Mesendoderm (in vitro differentiated cells): Measurements from ENCODE around the gene RALGPS1.
"Not testable (repeated sequence)": the region's sequence is repeated elsewhere in the genome, so short reads cannot be mapped to it uniquely, and the experiment has no call there.

Source experiments
- DNase-seq: peaks from one replicate; pipeline ENCODE4 v3.0.0; 2013
- H2AK5ac ChIP-seq: 2 replicates; pipeline ENCODE4 v1.6.1; 2013; ENCODE audit warnings: low read length, inconsistent platforms
- H2BK120ac ChIP-seq: 2 replicates; pipeline ENCODE4 v1.6.1; 2013; ENCODE audit warnings: low read depth, mild to moderate bottlenecking, low read length, moderate library complexity, mixed read lengths
- H2BK15ac ChIP-seq: replicated peaks from 2 replicates; pipeline ENCODE4 v1.6.1; 2013; ENCODE audit warnings: low read depth, mild to moderate bottlenecking, moderate library complexity
- H2BK5ac ChIP-seq: 2 replicates; pipeline ENCODE4 v1.6.1; 2013; ENCODE audit warnings: low read length, inconsistent platforms
- H3K18ac ChIP-seq: 2 replicates; pipeline ENCODE4 v1.6.1; 2013; ENCODE audit warnings: mild to moderate bottlenecking, low read length, mixed read lengths
- H3K23ac ChIP-seq: one replicate; pipeline ENCODE4 v1.6.1; 2013; ENCODE audit warnings: low read length
- H3K27ac ChIP-seq: 2 replicates; pipeline ENCODE4 v1.5.1; 2013; ENCODE audit warnings: low read depth, mild to moderate bottlenecking, inconsistent platforms, low read length, moderate library complexity
- H3K27me3 ChIP-seq: 2 replicates; pipeline ENCODE4 v1.6.1; 2013; ENCODE audit warnings: low read length, control low read depth, mild to moderate bottlenecking, inconsistent platforms; ENCODE audit not compliant: insufficient read depth, poor library complexity
- H3K36me3 ChIP-seq: 2 replicates; pipeline ENCODE4 v1.6.1; 2013; ENCODE audit warnings: low read length, inconsistent platforms; ENCODE audit not compliant: control insufficient read depth, insufficient read depth
- H3K4ac ChIP-seq: one replicate; pipeline ENCODE4 v1.6.1; 2013; ENCODE audit warnings: low read depth, mild to moderate bottlenecking, low read length, moderate library complexity
- H3K4me1 ChIP-seq: 2 replicates; pipeline ENCODE4 v1.6.1; 2013; ENCODE audit warnings: low read depth, low read length, inconsistent platforms; ENCODE audit not compliant: control insufficient read depth
- H3K4me2 ChIP-seq: 2 replicates; pipeline ENCODE4 v1.6.1; 2013; ENCODE audit warnings: low read length
- H3K4me3 ChIP-seq: 2 replicates; pipeline ENCODE4 v1.5.1; 2013; ENCODE audit warnings: mild to moderate bottlenecking, low read length
- H3K56ac ChIP-seq: one replicate; pipeline ENCODE4 v1.6.1; 2013; ENCODE audit warnings: low read length
- H3K79me1 ChIP-seq: 2 replicates; pipeline ENCODE4 v1.6.1; 2013; ENCODE audit warnings: low read length, inconsistent platforms
- H3K79me2 ChIP-seq: 2 replicates; pipeline ENCODE4 v1.6.1; 2013; ENCODE audit warnings: mild to moderate bottlenecking, low read length; ENCODE audit not compliant: control insufficient read depth, insufficient read depth
- H3K9ac ChIP-seq: 2 replicates; pipeline ENCODE4 v1.6.1; 2013; ENCODE audit warnings: low read length, inconsistent platforms
- H4K5ac ChIP-seq: one replicate; pipeline ENCODE4 v1.6.1; 2013; ENCODE audit warnings: low read length
- H4K8ac ChIP-seq: one replicate; pipeline ENCODE4 v1.6.1; 2013; ENCODE audit warnings: low read depth, mild to moderate bottlenecking, control low read depth, low read length, moderate library complexity
- WGBS: extraction: QIAGEN DNeasy Blood & Tissue Kit; methylation state at CpG from one replicate; pipeline ENCODE4 v1.1.7; 2013; ENCODE audit warnings: low lambda C conversion rate, missing lambda C conversion rate; ENCODE audit not compliant: insufficient coverage; ENCODE audit errors: extremely low coverage; 5-methylcytosine and 5-hydroxymethylcytosine counted together

Gene RALGPS1

GRCh38 chr9:127171348-127171747 lies 256.8 kb downstream of the RALGPS1 start:
- not testable (repeated sequence) for DNase-seq, H3K9ac ChIP-seq, H2BK120ac ChIP-seq, H3K79me1 ChIP-seq, H3K56ac ChIP-seq, H2AK5ac ChIP-seq, H3K18ac ChIP-seq, H3K4me2 ChIP-seq, H3K79me2 ChIP-seq, H4K8ac ChIP-seq, H4K5ac ChIP-seq, H3K36me3 ChIP-seq, H3K23ac ChIP-seq, H2BK15ac ChIP-seq, H2BK5ac ChIP-seq, H3K4me1 ChIP-seq, H3K27me3 ChIP-seq, H3K27ac ChIP-seq, H3K4me3 ChIP-seq, H3K4ac ChIP-seq
- no CpG with 5 or more reads among the region's 9 CpGs for WGBS

- H3K4me2 ChIP-seq, result no peak overlapping the region
- no peak overlapping the region for H2BK120ac ChIP-seq
- no peak overlapping the region for H2BK15ac ChIP-seq
- H2BK5ac ChIP-seq, result no peak overlapping the region
- no peak for DNase-seq
- H3K36me3 ChIP-seq, result no peaks in the 10 kb centered on the region
- H3K4ac ChIP-seq, result no peak overlapping the region
- H3K79me1 ChIP-seq, result no peaks in the 10 kb centered on the region
- H3K4me3 ChIP-seq, result no peak overlapping the region
- H3K4me1 ChIP-seq, result no peaks in the 10 kb centered on the region
- H2AK5ac ChIP-seq, result no peak overlapping the region
- no peak overlapping the region for H3K27ac ChIP-seq
- no peak overlapping the region for H3K9ac ChIP-seq
- no peak overlapping the region for H3K18ac ChIP-seq
- no peak overlapping the region for H4K8ac ChIP-seq
- no peaks in the 10 kb centered on the region for H3K27me3 ChIP-seq
- no peak overlapping the region for H4K5ac ChIP-seq
- no CpG with 5 or more reads among the region's 12 CpGs for WGBS
- no peak overlapping the region for H3K56ac ChIP-seq
- H3K79me2 ChIP-seq, result no peaks in the 10 kb centered on the region
- H3K23ac ChIP-seq, result no peak overlapping the region
Observed at GRCh38 chr9:127172066-127172707, 257.6 kb downstream of the RALGPS1 start.

GRCh38 chr9:127173063-127173462 lies 258.5 kb downstream of the RALGPS1 start:
- Histone ChIP-seq H4K8ac (no peak overlapping the region), H3K4me2 (no peak overlapping the region), H3K56ac (no peak overlapping the region), H3K4ac (no peak overlapping the region), H3K79me2 (no peaks in the 10 kb centered on the region), H3K4me1 (no peaks in the 10 kb centered on the region), H3K36me3 (no peaks in the 10 kb centered on the region), H2BK15ac (no peak overlapping the region), H3K9ac (no peak overlapping the region), H2BK120ac (no peak overlapping the region), H3K27me3 (no peaks in the 10 kb centered on the region), H3K4me3 (no peak overlapping the region), H2AK5ac (no peak overlapping the region), H3K18ac (no peak overlapping the region), H3K27ac (no peak overlapping the region), H3K23ac (no peak overlapping the region), H3K79me1 (no peaks in the 10 kb centered on the region), H4K5ac (no peak overlapping the region), H2BK5ac (no peak overlapping the region)
- DNase-seq, result no peak
- WGBS, result no CpG with 5 or more reads among the region's 4 CpGs

- DNase-seq, result no peak
- no CpG with 5 or more reads among the region's 12 CpGs for WGBS
- H3K27ac ChIP-seq, result no peak overlapping the region
- no peaks in the 10 kb centered on the region for H3K36me3 ChIP-seq
- no peaks in the 10 kb centered on the region for H3K4me1 ChIP-seq
- H3K4me2 ChIP-seq, result no peak overlapping the region
- no peaks in the 10 kb centered on the region for H3K79me1 ChIP-seq
- no peaks in the 10 kb centered on the region for H3K79me2 ChIP-seq
- H3K4me3 ChIP-seq, result no peak overlapping the region
- no peak overlapping the region for H3K9ac ChIP-seq
- H4K5ac ChIP-seq, result no peak overlapping the region
- H3K27me3 ChIP-seq, result no peaks in the 10 kb centered on the region
- no peak overlapping the region for H2AK5ac ChIP-seq
- H2BK5ac ChIP-seq, result no peak overlapping the region
- no peak overlapping the region for H2BK15ac ChIP-seq
- no peak overlapping the region for H3K4ac ChIP-seq
- H4K8ac ChIP-seq, result no peak overlapping the region
- no peak overlapping the region for H2BK120ac ChIP-seq
- no peak overlapping the region for H3K56ac ChIP-seq
- no peak overlapping the region for H3K18ac ChIP-seq
- H3K23ac ChIP-seq, result no peak overlapping the region
Observed at GRCh38 chr9:127174386-127175318, 260.1 kb downstream of the RALGPS1 start.

- Histone ChIP-seq H2BK15ac (no peak overlapping the region), H3K18ac (no peak overlapping the region), H3K4me2 (no peak overlapping the region)
Observed at GRCh38 chr9:127175319-127175715, 260.7 kb downstream of the RALGPS1 start.

More at GRCh38 chr9:127175319-127175715, 260.7 kb downstream of the RALGPS1 start:
- no peaks in the 10 kb centered on the region for H3K79me1 ChIP-seq
- H3K27ac ChIP-seq, result no peak overlapping the region
- no peak for DNase-seq
- H4K5ac ChIP-seq, result no peak overlapping the region
- no peaks in the 10 kb centered on the region for H3K79me2 ChIP-seq
- H2BK5ac ChIP-seq, result no peak overlapping the region
- no peak overlapping the region for H2BK120ac ChIP-seq
- H4K8ac ChIP-seq, result no peak overlapping the region
- WGBS, result no CpG with 5 or more reads among the region's 7 CpGs
- H3K9ac ChIP-seq, result no peak overlapping the region
- H3K36me3 ChIP-seq, result no peaks in the 10 kb centered on the region
- no peaks in the 10 kb centered on the region for H3K27me3 ChIP-seq
- H3K4me3 ChIP-seq, result no peak overlapping the region
- no peak overlapping the region for H3K56ac ChIP-seq
- no peaks in the 10 kb centered on the region for H3K4me1 ChIP-seq
- no peak overlapping the region for H3K23ac ChIP-seq
- H2AK5ac ChIP-seq, result no peak overlapping the region
- H3K4ac ChIP-seq, result no peak overlapping the region
